ENCODE results near the gene ADCY7.

- TF ChIP-seq CTCF (IDR thresholded peaks at IDR 0.05) (no peak), POLR2A (IDR thresholded peaks at IDR 0.05) (no peak)
Observed at GRCh38 chr16:50268352-50268751, 2.0 kb downstream of the ADCY7 start.
